Left cardiac atrium (tissue), 4 donors: ENCODE results near the gene RPSA. TPM values are rescaled to one million over a fixed set of nuclear protein-coding genes. Genes with fewer than 3 reads are reported as not detected.

ENCODE experiments used
- ATAC-seq, 2 donors: fragments of 200-7000 bp; cut with Tn5 transposase; one replicate each; pipeline ENCODE4 v1.9.1; 2020; ENCODE audit warnings: mild to moderate bottlenecking in 2 of 2, moderate library complexity in 2 of 2
- DNase-seq: peaks from one replicate; pipeline ENCODE4 v3.0.0-alpha.2; 2020
- intact Hi-C, 2 donors: fragments of 100-400 bp; cut with DNase I; formaldehyde crosslinking; loops; one replicate each; pipeline versions ENCODE4 v1.14.1 to v1.15.1; 2022 to 2023
- total RNA-seq, 2 donors: library from RNA; stranded (reverse); fragmentation: NEBNext Ultra II Directional; extraction: Animal tissue kit (Norgen Biotek cat#: 25700); gene quantifications; one replicate each; pipeline ENCODE4 v1.2.1, GENCODE V29; 2021
- donor health status: DM: no; HTN: yes; CAD: no.
- donor health status: DM: no; HTN: yes; CAD: no; lungs with severe emphysema.
- donor health status: DM: yes; HTN: yes; CAD: no.
- donor health status: Dilated cardiomyopathy.

The RPSA gene
- total RNA-seq, 2 donors from 2014 or later: 535 to 579 TPM

DNA sequence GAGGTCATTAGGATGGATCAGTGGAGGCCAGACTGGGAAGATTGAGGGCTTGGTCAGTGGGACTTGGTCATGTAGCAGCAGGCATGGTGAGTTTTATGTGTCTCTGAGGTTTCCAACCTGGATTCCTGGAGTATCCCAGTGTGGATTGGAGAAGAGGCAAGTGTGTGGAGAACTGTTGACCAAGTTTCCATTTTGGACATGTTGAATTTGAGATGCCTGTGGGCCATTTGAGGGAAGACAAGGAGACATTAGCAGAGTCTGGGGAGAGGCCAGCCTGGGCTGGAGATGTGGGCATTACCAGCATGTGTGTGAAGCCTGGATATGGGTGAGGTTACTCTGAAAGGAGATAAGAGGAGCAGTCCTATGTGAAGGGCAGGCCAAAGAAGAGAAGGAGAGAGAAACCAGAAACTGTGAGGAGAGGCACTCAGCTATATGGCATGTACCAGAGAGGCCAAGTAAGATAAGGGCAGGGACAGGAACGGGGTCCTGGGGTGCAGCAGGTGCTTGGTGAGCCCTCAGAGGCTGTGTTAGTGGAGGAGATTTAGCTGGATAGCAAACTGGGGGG, 19.0 kb upstream of the RPSA start:
- DNase-seq: no peak
- no peak for ATAC-seq
- intact Hi-C loops: no loop called here

DNA sequence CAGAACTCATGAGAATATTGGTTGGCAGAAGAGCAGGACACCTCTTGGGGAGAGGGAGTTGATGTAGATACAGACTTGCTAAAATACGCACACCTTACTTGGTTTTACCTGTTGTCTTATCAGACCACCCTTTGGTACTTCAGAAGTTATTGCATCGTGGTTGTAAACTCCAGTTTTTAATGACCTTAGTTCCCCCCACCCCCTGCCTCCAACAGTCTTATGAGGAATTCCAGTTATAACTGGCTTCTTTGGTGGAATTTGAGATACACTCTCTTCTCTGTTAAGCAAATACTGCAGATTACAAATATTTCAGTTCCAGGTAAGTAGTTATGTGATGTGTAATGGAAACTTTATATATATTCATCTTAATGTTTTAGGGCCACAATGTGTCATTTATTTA, 18.4 kb upstream of the RPSA start:
- DNase-seq (no peak), ATAC-seq (no peak)
- intact Hi-C loops: no loop called here

GRCh38 chr3:39388741-39389248, 17.7 kb upstream of the RPSA start:
- DNase-seq: no peak
- intact Hi-C loops: no loop called here
- ATAC-seq: no peak

DNA sequence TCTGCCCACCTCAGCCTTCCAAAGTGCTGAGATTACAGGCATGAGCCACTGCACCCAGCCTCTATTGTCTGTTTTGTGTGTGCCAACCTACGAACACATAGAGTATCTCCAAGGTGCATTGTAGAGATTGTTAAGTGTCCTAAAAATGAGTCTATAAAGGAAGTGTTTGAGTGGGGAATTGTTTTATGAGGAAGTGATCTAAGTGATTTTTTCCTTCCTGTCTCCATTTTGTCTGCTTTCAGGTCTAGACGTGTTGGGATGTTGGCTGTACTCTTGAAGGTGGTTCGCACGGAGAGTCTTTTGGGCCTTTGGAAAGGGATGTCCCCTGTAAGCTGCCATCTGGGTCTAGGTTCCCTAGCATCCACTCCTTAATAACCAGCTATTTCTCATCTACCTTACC, 16.3 kb upstream of the RPSA start:
- intact Hi-C loops: no loop called here
- no peak for ATAC-seq
- DNase-seq: no peak

GRCh38 chr3:39396690-39397089, 9.8 kb upstream of the RPSA start:
- no peak for DNase-seq
- no peak for ATAC-seq
- intact Hi-C loops: no loop called here

- DNase-seq: no peak
- intact Hi-C loops: no loop called here
- ATAC-seq: no peak
Observed at GRCh38 chr3:39398700-39399099, 7.8 kb upstream of the RPSA start.

GRCh38 chr3:39401983-39402382, 4.5 kb upstream of the RPSA start:
- ATAC-seq: no peak
- no peak for DNase-seq
- intact Hi-C loops: no loop called here

DNA sequence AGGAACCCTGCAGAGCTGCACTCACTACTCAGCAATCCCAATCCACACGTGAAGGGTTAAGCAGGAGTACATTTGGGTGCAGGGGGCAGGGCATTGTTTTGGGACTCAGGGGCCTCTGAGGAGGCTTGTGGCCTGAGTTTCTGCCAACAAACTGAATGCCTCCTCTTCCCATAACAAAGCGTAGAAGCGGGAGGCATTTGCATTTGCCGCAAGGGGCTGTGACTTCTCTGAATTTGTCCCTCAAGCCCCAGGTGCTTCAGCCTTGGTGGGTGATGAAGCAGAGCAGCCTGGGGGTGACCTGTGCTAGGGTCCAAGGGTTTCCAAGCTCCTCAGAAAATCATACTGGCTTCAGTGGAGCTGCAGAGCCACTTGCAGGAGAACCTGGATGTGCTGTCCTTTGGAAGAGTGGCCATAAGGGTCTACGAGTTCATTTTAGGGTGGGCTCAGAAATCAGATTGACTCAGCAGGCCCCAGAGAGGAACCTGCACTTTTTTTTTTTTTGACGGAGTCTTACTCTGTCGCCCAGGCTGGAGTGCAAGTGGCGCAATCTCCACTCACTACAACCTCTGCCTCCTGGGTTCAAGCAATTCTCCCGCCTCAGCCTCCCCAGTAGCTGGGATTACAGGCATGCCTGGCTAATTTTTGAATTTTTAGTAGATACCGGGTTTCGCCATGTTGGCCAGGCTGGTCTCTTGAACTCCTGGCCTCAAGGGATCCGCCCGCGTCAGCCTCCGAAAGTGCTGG, 1.4 kb upstream of the RPSA start:
- intact Hi-C loops: no loop called here
- ATAC-seq: no peak
- no peak for DNase-seq

GRCh38 chr3:39405687-39406367, 693 bp upstream of the RPSA start:
- ATAC-seq: no peak
- intact Hi-C loops: no loop called here
- DNase-seq: no peak

DNA sequence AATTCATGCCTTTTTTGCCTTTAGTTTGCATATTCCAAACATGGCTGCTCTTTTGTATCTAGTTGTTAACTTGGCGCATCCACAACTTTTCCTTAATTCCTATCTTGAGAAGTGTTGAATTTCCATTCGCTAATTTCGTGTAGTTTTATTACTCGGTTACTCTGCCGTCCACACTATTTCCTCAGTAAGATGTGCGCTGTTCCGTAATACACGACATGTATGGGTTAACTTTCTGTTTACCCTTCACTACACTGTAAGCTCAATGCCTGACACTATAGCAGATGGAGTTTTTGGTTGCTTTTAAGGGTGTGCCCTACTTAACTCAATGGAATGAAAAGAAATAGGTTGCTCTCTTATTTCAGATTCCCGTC, 724 bp downstream of the RPSA start:
- no peak for ATAC-seq
- intact Hi-C loops: no loop called here
- no peak for DNase-seq

GRCh38 chr3:39407773-39408492, 1.4 kb downstream of the RPSA start:
- intact Hi-C loops: no loop called here
- no peak for DNase-seq
- ATAC-seq: no peak

DNA sequence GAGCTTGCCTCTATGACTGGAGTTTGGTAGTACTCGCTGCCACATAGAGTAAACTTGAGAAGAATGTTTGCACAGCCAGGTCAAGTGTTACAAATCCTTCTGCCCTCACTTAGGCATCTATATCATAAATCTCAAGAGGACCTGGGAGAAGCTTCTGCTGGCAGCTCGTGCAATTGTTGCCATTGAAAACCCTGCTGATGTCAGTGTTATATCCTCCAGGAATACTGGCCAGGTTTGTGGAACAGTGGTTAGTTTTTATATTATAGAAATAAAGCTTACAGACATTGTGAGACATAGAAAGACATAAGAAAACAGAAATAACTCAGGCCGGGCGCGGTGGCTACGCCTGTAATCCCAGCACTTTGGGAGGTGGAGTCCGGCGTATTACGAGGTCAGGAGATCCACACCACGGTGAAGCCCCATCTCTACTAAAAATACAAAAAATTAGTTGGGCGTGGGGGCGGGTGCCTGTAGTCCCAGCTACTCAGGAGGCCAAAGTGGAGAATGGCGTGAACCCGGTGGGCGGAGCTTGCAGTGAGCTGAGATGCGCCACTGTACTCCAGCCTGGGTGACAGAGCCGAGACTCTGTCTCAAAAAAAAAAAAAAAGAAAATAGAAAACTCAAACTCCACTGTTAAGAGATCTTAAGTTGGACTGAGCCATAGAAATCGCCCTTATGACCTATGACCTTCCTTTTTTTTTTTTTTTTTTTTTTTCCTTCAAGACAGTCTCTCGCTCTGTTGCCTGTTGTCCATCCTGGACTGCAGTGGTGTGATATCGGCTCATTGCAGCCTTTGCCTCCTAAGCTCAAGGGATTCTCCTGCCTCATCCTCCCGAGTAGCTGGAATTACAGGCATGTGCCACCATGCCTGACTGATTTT, 2.2 kb downstream of the RPSA start:
- DNase-seq (no peak), ATAC-seq (no peak)
- intact Hi-C loops: no loop called here

DNA sequence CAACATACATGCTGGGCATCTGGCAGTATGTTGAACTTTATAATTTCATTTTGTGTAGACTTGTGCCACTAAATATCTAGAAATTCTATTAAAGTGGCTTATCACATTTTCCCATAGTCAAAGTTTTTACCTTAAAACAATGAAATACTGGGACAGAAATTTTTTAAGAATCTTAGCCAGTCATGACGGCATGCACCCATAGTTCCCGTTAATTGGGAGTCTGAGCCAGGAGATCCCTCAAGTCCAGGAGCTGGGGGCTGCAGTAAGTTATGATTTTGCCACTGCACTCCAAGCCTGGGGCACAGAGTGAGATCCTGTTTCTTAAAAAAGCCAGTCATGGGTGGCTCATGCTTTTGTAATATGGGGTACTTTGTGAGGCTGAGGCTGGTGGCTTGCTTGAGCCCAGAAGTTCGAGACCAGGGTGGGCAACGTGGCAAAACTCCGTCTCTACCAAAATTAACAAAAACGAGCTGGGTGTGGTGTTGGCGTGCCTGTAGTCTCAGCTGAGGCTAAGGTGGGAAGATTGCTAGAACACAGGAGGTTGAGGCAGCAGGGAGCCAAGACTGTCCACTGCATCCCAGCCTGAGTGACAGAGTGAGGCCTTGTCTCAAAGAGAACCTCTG, 3.1 kb downstream of the RPSA start:
- DNase-seq: no peak
- ATAC-seq: no peak
- intact Hi-C loops: no loop called here

GRCh38 chr3:39410893-39411292, 4.4 kb downstream of the RPSA start:
- intact Hi-C loops: no loop called here
- ATAC-seq (no peak), DNase-seq (no peak)

GRCh38 chr3:39412668-39413260, 6.2 kb downstream of the RPSA start:
- ATAC-seq: no peak
- DNase-seq: no peak
- intact Hi-C loops: no loop called here

DNA sequence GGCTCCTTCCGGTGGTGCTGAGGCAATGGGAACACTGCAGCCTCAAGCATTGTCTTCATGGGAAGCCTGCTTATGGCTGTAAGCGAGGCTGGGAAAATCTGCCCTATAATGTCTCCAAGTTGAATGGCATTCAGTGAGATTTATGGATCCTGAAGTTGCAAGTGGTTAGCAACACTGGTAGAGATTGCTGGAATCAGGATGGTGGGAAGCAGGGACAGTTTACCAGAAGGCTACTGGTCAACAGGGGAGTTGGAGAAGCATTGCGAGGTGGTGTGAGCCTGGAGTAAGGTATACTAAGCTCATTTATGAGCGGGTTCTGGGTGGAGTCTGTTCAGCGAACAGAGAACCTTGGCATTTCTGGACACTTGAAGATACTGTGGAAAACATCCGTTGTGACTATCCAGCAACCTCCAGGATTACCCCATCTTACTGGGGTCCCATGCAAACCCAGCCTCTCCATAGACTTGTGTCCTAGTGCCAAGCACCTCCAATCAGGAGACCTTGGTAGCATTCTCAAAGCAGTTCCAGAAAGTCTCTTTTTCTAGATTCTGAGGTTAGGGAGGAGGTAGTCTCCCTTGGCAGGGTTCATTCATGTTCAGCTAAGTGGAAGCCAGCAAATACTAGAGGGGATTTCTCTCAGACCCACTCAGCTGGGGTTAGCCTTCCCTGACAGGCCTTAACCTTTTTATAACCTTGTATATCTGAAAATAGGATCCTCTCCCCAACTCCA, 7.3 kb downstream of the RPSA start:
- no peak for ATAC-seq
- DNase-seq: no peak
- intact Hi-C loops: no loop called here

- no peak for DNase-seq
- no peak for ATAC-seq
- intact Hi-C loops: no loop called here
Observed at GRCh38 chr3:39414421-39414907, 7.9 kb downstream of the RPSA start.
